AG10803 (cell line): ENCODE data around the gene TBC1D3I.

Source experiments
- DNase-seq: peaks from one replicate; pipeline ENCODE4 v3.0.0; 2010; ENCODE audit warnings: low read depth
- H3K4me3 ChIP-seq: 2 replicates; pipeline ENCODE4 v1.5.1; 2011; ENCODE audit warnings: mild to moderate bottlenecking, low read length, control low read depth
- TF ChIP-seq, protein P1 (sequence below): conservative IDR thresholded peaks from 2 replicates; pipeline ENCODE4 v1.5.1; 2011; ENCODE audit warnings: mild to moderate bottlenecking, low read length, control low read depth, inconsistent platforms

TBC1D3I gene

DNA sequence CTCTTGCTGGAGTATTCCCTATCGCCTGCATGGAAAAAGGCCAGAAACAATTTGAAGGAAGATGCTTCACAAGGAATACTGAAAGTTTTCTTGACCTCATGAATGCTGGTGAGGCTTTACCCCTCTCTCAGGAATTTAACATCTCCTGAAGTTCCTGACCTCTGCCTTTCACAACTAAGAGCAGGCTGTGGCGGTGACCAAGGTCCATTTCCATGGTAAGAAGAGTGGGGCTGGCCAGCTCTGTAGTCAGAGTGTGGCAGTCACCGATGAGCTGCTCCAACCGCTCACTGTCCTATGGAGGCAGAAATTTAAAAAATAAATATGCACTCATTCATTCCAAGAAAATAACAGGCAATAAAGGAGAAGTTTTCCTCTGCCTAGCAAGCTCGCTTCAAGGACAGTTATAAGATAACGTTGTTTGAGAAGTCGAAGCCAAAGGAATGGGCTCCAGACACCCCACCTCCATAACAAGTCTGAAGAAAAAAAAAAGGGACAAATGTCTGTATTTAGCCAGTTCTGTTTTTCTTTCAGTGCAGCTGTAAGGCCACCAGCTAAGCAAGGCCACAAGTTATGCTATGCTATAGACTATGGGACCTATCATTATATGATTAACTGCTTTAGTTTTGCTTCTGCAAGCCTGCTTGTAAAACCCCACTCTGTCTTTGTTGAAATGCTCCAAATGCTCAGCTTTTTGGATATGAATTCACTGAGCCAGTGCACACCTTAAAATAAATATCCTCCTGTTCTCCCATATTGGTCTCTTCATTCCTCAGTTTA is 59.5 kb downstream of the TBC1D3I start:
- TF ChIP-seq, protein P1, sequence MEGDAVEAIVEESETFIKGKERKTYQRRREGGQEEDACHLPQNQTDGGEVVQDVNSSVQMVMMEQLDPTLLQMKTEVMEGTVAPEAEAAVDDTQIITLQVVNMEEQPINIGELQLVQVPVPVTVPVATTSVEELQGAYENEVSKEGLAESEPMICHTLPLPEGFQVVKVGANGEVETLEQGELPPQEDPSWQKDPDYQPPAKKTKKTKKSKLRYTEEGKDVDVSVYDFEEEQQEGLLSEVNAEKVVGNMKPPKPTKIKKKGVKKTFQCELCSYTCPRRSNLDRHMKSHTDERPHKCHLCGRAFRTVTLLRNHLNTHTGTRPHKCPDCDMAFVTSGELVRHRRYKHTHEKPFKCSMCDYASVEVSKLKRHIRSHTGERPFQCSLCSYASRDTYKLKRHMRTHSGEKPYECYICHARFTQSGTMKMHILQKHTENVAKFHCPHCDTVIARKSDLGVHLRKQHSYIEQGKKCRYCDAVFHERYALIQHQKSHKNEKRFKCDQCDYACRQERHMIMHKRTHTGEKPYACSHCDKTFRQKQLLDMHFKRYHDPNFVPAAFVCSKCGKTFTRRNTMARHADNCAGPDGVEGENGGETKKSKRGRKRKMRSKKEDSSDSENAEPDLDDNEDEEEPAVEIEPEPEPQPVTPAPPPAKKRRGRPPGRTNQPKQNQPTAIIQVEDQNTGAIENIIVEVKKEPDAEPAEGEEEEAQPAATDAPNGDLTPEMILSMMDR: no peak
- no peak for DNase-seq
- H3K4me3 ChIP-seq: no peak overlapping the region
